ENCODE results near the gene INPP5A.

DNA sequence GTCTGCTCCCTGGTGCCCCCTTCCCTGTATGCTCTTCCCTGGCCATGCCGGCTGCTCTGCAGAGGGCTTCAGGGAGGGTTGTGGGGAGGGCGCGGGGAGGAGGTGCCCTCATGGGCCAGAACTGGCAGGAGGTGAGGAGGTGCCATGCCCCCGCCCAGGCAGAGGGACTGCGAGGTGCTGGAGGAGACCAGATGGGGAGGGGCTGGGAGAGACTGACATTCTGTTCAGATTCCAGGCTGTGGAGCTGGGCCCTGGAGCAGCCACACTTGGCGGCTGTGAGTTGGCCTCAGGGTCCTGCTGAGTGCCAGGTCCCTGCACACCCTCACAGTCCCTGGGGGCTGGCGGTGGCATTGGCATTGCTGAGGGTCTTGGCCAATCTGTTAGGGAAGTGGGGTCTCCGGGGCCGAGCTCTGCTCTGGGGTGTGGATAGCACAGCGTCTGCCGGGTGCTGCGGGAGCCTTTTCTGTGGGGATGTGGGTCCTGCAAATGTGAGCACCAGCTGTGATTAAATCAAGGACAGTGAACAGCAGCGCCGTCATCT lies 25.4 kb downstream of the INPP5A start:
- TF ChIP-seq CBFB (IDR thresholded peaks at IDR 0.05; ENCODE audit: low read depth) (no peak), RAD21 (IDR thresholded peaks at IDR 0.05; ENCODE audit: insufficient read depth, low read depth, low read length) (no peak), SPI1 (IDR thresholded peaks at IDR 0.05; ENCODE audit: borderline replicate concordance, insufficient read depth, low read depth, low read length) (no peak), POLR2A (IDR thresholded peaks at IDR 0.05; ENCODE audit: low read depth, low read length) (no peak), CEBPB (IDR thresholded peaks at IDR 0.05; ENCODE audit: borderline replicate concordance in 1 of 2, low read depth in 2 of 2, low read length in 2 of 2) (no peak), ZNF384 (IDR thresholded peaks at IDR 0.05; ENCODE audit: borderline replicate concordance, low read depth, low read length) (no peak), EZH2 (IDR thresholded peaks at IDR 0.05; ENCODE audit: borderline replicate concordance, control insufficient read depth, low read depth, low read length) (no peak)

All from GM12878 (cell line).